CD14-positive monocyte (primary cell): Measurements from ENCODE around the gene ANKRD30A. TPM values are rescaled to one million over a fixed set of nuclear protein-coding genes. Genes with fewer than 3 reads are reported as not detected.

Experiments
- DNase-seq, 3 donors: peaks; one replicate each; pipeline ENCODE4 v3.0.0-alpha.2; 2011 to 2022
- H2AFZ ChIP-seq: 2 replicates; pipeline ENCODE4 v1.6.0; 2012; ENCODE audit warnings: mild to moderate bottlenecking, low read depth, low read length, inconsistent platforms; ENCODE audit not compliant: insufficient read depth, poor library complexity, severe bottlenecking
- H3K27ac ChIP-seq, 2 donors: 1 replicate in 1 of 2; 2 replicates in 1 of 2; pipeline ENCODE4 v1.5.1; 2012 to 2013; ENCODE audit warnings: low read length in 2 of 2, control low read depth in 1 of 2, inconsistent platforms in 1 of 2, low read depth in 1 of 2, mild to moderate bottlenecking in 1 of 2
- H3K27me3 ChIP-seq, 2 donors: one replicate each; pipeline versions ENCODE4 v1.6.0 to v1.6.1; 2011 to 2013; ENCODE audit warnings: low read length in 2 of 2; ENCODE audit not compliant: control insufficient read depth in 2 of 2, insufficient read depth in 2 of 2
- H3K36me3 ChIP-seq, 2 donors: replicated peaks in 1 of 2; 1 replicate in 1 of 2; 2 replicates in 1 of 2; pipeline versions ENCODE4 v1.5.1 to v1.6.1; 2012 to 2013; ENCODE audit warnings: low read length in 2 of 2, control low read depth in 1 of 2, inconsistent platforms in 1 of 2, mild to moderate bottlenecking in 1 of 2; ENCODE audit not compliant: insufficient read depth in 2 of 2, control insufficient read depth in 1 of 2
- H3K4me1 ChIP-seq, 2 donors: 1 replicate in 1 of 2; 2 replicates in 1 of 2; pipeline versions ENCODE4 v1.5.1 to v1.6.1; 2012 to 2013; ENCODE audit warnings: low read length in 2 of 2, control low read depth in 1 of 2, inconsistent platforms in 1 of 2, mild to moderate bottlenecking in 1 of 2, moderate library complexity in 1 of 2; ENCODE audit not compliant: insufficient read depth in 2 of 2, control insufficient read depth in 1 of 2
- H3K4me2 ChIP-seq: replicated peaks from 2 replicates; pipeline ENCODE3; 2012; ENCODE audit warnings: low read length, moderate library complexity, mild to moderate bottlenecking; ENCODE audit not compliant: poor library complexity, severe bottlenecking; ENCODE audit errors: extremely low read depth
- H3K4me3 ChIP-seq, 3 experiments: fragments of 200-600 bp in 1 of 3; sonication (generic) in 1 of 3; replicated peaks in 1 of 3; 1 replicate in 2 of 3; 2 replicates in 1 of 3; pipeline ENCODE4 v1.5.1; 2011 to 2013; ENCODE audit warnings: low read length in 3 of 3, mild to moderate bottlenecking in 3 of 3, control low read depth in 2 of 3, low read depth in 2 of 3, inconsistent platforms in 1 of 3, moderate library complexity in 1 of 3
- H3K79me2 ChIP-seq: 2 replicates; pipeline ENCODE4 v1.6.0; 2012; ENCODE audit warnings: mild to moderate bottlenecking, control low read depth, inconsistent platforms, low read length, moderate library complexity; ENCODE audit not compliant: insufficient read depth
- H3K9ac ChIP-seq: 2 replicates; pipeline ENCODE4 v1.6.0; 2017; ENCODE audit warnings: low read length, mild to moderate bottlenecking; ENCODE audit not compliant: insufficient read depth, poor library complexity, severe bottlenecking
- H3K9me3 ChIP-seq, 2 donors: replicated peaks in 1 of 2; 1 replicate in 1 of 2; 2 replicates in 1 of 2; pipeline versions ENCODE4 v1.5.1 to v1.6.1; 2012 to 2013; ENCODE audit warnings: low read length in 2 of 2, control low read depth in 1 of 2; ENCODE audit not compliant: control insufficient read depth in 1 of 2, insufficient read depth in 1 of 2
- H4K20me1 ChIP-seq: 2 replicates; pipeline ENCODE4 v1.6.0; 2012; ENCODE audit warnings: mild to moderate bottlenecking, low read length, control low read depth, moderate library complexity; ENCODE audit not compliant: insufficient read depth
- H3K27ac Mint-ChIP-seq, 7 donors: one replicate each; pipeline ENCODE4 v1.8.0; 2020; ENCODE audit warnings: mild to moderate bottlenecking in 7 of 7, mixed read lengths in 7 of 7, moderate library complexity in 6 of 7, inconsistent platforms in 2 of 7
- H3K27me3 Mint-ChIP-seq, 3 donors: one replicate each; pipeline ENCODE4 v1.8.0; 2021 to 2022; ENCODE audit warnings: low read depth in 3 of 3, mild to moderate bottlenecking in 3 of 3, mixed read lengths in 3 of 3, moderate library complexity in 3 of 3, inconsistent platforms in 1 of 3
- H3K36me3 Mint-ChIP-seq, 2 donors: one replicate each; pipeline ENCODE4 v1.8.0; 2020; ENCODE audit warnings: mixed read lengths in 2 of 2, inconsistent platforms in 1 of 2, mild to moderate bottlenecking in 1 of 2
- H3K4me1 Mint-ChIP-seq: one replicate; pipeline ENCODE4 v1.8.0; 2020; ENCODE audit warnings: mild to moderate bottlenecking, mixed read lengths
- H3K4me3 Mint-ChIP-seq, 2 donors: one replicate each; pipeline ENCODE4 v1.8.0; 2020; ENCODE audit warnings: mild to moderate bottlenecking in 2 of 2, mixed read lengths in 2 of 2, moderate library complexity in 1 of 2
- H3K9me3 Mint-ChIP-seq, 7 donors: one replicate each; pipeline ENCODE4 v1.8.0; 2020 to 2022; ENCODE audit warnings: mixed read lengths in 7 of 7, mild to moderate bottlenecking in 6 of 7, moderate library complexity in 6 of 7, inconsistent platforms in 2 of 7
- CTCF ChIP-seq: fragments of 200-600 bp; IDR thresholded peaks from one replicate; pipeline ENCODE4 v1.8.0; 2022; ENCODE audit warnings: antibody characterized with exemption, mild to moderate bottlenecking
- WGBS: methylation state at CpG from one replicate; pipeline ENCODE4 v1.1.5; 2013; ENCODE audit warnings: missing lambda C conversion rate; ENCODE audit not compliant: insufficient coverage; 5-methylcytosine and 5-hydroxymethylcytosine counted together
- intact Hi-C, 2 donors: fragments of 100-400 bp; cut with micrococcal nuclease; formaldehyde crosslinking; loops; one replicate each; pipeline versions ENCODE4 v1.15.0 to v1.15.1; 2023
- polyA plus RNA-seq, 3 donors: library from polyadenylated mRNA; depleted of rRNA in 1 of 3; unstranded in 2 of 3; stranded (reverse) in 1 of 3; fragments of 300-500 nt in 2 of 3; fragments of >200 nt in 1 of 3; fragmentation: Illumina TruSeq in 2 of 3; gene quantifications; 1 replicate in 2 of 3; 2 replicates in 1 of 3; pipeline ENCODE4 v1.2.3, GENCODE V29; 2012 to 2021

ANKRD30A gene
- polyA plus RNA-seq, 3 donors = not detected

- Histone ChIP-seq H3K27me3 (no peaks in the 10 kb centered on the region), H3K9ac (no peak overlapping the region), H4K20me1 (no peaks in the 10 kb centered on the region), H3K27ac (no peak overlapping the region), H3K4me2 (no peak overlapping the region), H3K36me3 (no peaks in the 10 kb centered on the region), H3K79me2 (no peaks in the 10 kb centered on the region), H3K9me3 (peaks cover 12 to 44% of the 10 kb centered on the region in 2 donors), H3K4me1 (no peaks in the 10 kb centered on the region), H2AFZ (no peak overlapping the region), H3K4me3 (no peak overlapping the region)
- H3K4me3 Mint-ChIP-seq = no peak overlapping the region
- H3K36me3 Mint-ChIP-seq = no peaks in the 10 kb centered on the region
- no peak for TF ChIP-seq CTCF
- H3K9me3 Mint-ChIP-seq = peaks cover 8 to 24% (median 21%) of the 10 kb centered on the region in 7 donors
- no CpG with 5 or more reads among the region's 3 CpGs for WGBS
- H3K4me1 Mint-ChIP-seq = no peaks in the 10 kb centered on the region
- DNase-seq = no peak
- intact Hi-C loops = no loop called here
- H3K27me3 Mint-ChIP-seq = no peaks in the 10 kb centered on the region
- H3K27ac Mint-ChIP-seq = no peak overlapping the region
These were observed 29.4 kb upstream of the ANKRD30A start for GRCh38 chr10:37095792-37096573.

- Histone ChIP-seq H3K27me3 (no peaks in the 10 kb centered on the region), H3K9ac (no peak overlapping the region), H3K79me2 (no peaks in the 10 kb centered on the region), H3K9me3 (peaks cover 0 to 16% of the 10 kb centered on the region in 2 donors), H3K36me3 (no peaks in the 10 kb centered on the region), H3K4me3 (no peak overlapping the region), H3K4me2 (no peak overlapping the region), H4K20me1 (no peaks in the 10 kb centered on the region), H2AFZ (no peak overlapping the region), H3K4me1 (no peaks in the 10 kb centered on the region), H3K27ac (no peak overlapping the region)
- H3K36me3 Mint-ChIP-seq = no peaks in the 10 kb centered on the region
- peaks cover 3 to 18% (median 9%) of the 10 kb centered on the region in 7 donors for H3K9me3 Mint-ChIP-seq
- TF ChIP-seq CTCF = no peak
- intact Hi-C loops = no loop called here
- DNase-seq = no peak
- H3K4me3 Mint-ChIP-seq = no peak overlapping the region
- H3K27me3 Mint-ChIP-seq = no peaks in the 10 kb centered on the region
- 84% methylated on average over 3 of the region's 3 CpGs for WGBS
- no peaks in the 10 kb centered on the region for H3K4me1 Mint-ChIP-seq
- no peak overlapping the region for H3K27ac Mint-ChIP-seq
These were observed 24.1 kb upstream of the ANKRD30A start for GRCh38 chr10:37101261-37101660.
